Prostate gland (tissue), 2 donors: ENCODE data around the gene SCN3A.

Source experiments
- POLR2AphosphoS5 ChIP-seq: sonication (generic); formaldehyde crosslinking; IDR thresholded peaks from one replicate; pipeline ENCODE4 v1.6.1; 2017; ENCODE audit warnings: antibody characterized with exemption
- TF ChIP-seq, protein P1 (sequence below), 4 experiments: fragments of 200-600 bp in 2 of 4; fragments of 450-650 bp in 2 of 4; sonication (generic) in 2 of 4; IDR thresholded peaks; 1 replicate in 3 of 4; 2 replicates in 1 of 4; pipeline ENCODE4 v1.5.1; 2016 to 2019; ENCODE audit warnings: antibody characterized with exemption in 4 of 4, mild to moderate bottlenecking in 2 of 4, moderate library complexity in 2 of 4

DNA sequence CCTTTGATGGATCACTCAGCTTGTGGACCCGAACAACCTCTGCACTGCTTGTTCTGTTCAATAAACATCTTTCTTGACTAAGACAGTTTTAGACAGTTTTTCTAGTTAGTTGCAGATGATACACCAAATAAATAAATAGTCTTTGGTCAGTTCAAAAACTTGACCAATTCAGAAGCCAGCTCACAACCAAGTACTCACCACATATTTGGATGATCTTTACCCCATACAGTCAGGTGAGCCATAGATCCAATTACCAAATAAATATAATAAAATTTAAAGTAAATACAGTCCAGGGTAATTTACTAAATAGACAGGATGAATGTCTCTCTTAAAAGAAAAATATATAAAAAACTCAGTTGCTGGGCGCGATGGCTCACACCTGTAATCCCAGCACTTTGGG, 18.2 kb downstream of the SCN3A start:
- TF ChIP-seq, protein P1, sequence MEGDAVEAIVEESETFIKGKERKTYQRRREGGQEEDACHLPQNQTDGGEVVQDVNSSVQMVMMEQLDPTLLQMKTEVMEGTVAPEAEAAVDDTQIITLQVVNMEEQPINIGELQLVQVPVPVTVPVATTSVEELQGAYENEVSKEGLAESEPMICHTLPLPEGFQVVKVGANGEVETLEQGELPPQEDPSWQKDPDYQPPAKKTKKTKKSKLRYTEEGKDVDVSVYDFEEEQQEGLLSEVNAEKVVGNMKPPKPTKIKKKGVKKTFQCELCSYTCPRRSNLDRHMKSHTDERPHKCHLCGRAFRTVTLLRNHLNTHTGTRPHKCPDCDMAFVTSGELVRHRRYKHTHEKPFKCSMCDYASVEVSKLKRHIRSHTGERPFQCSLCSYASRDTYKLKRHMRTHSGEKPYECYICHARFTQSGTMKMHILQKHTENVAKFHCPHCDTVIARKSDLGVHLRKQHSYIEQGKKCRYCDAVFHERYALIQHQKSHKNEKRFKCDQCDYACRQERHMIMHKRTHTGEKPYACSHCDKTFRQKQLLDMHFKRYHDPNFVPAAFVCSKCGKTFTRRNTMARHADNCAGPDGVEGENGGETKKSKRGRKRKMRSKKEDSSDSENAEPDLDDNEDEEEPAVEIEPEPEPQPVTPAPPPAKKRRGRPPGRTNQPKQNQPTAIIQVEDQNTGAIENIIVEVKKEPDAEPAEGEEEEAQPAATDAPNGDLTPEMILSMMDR (IDR thresholded peaks at IDR 0.05) = no peak
- no peak for TF ChIP-seq POLR2AphosphoS5
